COLO668 (cell line): ENCODE measurements around the gene S100A10.
A peak's percentile ranks its signal among the peaks of the same experiment; 100 is the strongest.

Experiments
- DNase-seq: peaks from one replicate; lab custom pipeline; 2025; ENCODE audit not compliant: unreplicated experiment; lab: John Stamatoyannopoulos, UW

Gene S100A10

DNA sequence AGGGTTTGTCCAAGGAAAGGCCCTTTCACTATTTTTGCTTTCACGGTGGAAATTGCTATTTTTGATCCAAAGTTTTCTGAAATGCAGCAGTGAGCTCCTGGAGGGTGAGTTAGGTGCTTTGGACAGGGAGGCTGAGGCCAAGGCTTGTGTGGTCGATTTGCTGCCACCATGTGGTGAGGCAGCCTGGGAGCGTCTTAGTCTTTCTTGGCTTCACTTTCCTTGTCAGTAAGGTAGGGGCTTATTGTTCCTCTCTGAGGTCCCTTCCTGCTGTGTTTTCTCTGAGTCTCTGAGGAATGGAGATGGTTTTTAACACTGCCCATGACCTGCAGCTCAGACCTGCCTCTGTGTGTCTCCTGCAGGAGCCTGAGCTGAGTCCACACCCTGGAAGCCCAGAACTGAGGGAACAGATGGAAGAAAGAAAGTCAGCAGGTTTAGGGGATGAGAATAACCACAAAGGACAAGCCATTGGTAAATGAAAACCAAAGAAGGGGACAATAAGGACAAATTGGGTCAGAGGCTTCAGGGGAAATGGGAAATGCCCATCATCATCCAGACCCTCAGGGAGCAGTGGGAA lies 20.1 kb upstream of the S100A10 start:
- peak; percentile 11 for DNase-seq

DNA sequence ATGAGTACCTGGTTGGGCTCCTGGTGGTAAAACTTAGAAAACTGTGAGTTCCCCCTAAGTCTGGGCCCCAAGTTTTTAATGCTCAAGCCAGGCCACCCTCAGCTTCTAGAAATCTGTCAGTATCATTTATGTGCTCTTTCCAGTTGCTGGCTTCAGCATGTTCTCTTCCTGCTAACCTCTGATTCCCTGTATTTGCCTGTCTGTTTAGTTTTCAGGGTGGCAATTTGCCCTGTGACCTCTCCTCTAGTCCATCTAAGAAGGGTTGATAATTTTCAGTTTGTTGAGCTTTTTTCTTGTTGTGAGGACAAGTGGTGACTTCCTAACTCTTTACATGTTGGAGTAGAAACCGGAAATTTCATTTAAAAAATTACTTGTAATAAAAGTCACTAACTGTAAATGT lies 16.0 kb upstream of the S100A10 start:
- no peak for DNase-seq

DNA sequence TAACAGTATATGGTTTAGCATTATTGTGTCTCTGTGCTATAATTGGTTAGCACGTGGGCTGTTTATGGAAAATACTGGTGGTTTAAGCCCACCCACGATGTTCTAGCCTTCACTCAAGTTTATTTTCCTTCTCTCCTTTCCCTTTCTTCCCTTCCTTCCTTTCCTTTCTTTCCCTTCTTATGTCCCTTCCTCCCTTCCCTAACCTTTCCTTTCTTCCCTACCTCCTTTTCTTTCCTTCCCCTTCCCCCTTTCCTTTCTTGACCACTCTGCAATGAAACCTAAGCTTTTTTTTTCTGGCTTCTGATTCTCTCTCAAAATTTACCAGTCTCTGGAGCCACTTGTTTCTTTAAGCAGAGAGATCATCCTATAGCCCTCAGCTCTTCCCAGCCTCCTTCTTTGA lies 13.4 kb upstream of the S100A10 start:
- no peak for DNase-seq

DNA sequence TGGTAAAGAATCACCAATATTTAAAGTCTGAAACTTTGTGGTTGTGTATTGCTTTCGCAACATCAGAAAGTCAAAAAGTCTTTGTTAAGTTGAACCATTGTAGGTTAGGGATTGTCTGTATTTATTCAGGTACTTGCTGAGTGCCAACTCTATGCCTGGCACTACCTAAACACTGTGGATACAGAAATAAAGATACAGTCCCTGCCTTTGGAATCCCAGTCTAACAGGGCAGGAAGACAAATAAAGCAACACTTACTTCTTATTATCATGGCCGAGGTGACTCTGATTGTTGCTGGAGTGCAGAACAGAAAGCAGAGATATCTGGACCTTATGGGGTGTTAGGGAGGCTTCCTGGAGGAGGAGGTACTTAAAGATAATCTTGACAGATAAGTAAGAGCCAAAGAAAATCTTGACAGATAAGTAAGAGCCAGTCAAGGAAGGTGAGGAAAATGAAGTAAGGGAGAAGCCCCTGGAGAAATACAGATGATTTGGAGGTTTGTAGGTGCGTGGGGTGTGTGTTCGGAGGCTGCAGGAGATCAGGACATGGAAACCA lies 11.8 kb upstream of the S100A10 start:
- DNase-seq, result no peak

DNA sequence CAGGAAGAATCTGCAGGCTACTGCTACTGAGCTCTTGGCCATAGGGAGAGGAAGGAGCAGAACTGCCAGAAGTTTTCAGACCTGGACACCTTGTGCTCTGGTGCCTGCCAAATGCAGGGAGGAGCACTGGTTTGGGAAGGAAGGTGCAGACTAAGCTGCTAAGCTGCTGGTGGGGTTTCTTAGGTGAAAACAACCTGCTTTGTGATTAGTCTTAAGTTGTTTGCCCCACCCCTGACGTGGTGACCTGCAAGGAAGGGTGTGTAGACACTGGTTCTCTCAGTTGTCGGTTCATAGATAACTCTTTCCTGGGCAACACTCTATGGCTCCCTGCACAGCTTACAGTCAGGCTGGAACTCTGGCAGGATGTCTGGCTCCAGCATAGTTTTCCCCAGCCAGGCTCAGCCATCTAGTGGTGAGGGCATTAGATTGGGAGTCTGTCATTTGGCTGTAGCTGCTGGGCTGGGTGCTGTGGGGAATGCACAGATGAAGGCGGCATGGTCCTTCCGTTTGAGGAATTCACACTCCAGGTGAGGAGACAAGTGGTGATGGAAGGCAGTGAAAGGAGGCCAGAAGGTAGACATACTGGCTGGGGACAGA lies 10.3 kb upstream of the S100A10 start:
- DNase-seq, result no peak

DNA sequence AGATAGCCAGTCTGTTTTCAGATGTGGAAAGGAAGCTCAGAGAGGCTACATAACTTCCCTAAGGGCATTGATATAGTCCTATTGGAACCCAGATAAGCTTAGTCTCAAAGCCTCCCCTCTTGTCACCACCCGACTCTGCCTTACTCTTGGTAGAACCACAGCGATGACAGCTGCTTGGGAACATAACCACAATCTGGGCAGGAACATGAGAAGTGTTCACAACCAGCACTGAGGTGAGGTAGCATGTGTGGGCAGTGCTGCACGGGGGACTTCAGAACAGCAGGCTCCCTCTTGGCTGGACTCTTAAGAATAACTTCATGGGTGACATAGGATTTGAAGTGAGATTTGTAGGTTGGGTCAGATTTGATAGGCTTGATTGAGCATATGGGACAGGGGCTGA lies 9.3 kb upstream of the S100A10 start:
- DNase-seq, result no peak

DNA sequence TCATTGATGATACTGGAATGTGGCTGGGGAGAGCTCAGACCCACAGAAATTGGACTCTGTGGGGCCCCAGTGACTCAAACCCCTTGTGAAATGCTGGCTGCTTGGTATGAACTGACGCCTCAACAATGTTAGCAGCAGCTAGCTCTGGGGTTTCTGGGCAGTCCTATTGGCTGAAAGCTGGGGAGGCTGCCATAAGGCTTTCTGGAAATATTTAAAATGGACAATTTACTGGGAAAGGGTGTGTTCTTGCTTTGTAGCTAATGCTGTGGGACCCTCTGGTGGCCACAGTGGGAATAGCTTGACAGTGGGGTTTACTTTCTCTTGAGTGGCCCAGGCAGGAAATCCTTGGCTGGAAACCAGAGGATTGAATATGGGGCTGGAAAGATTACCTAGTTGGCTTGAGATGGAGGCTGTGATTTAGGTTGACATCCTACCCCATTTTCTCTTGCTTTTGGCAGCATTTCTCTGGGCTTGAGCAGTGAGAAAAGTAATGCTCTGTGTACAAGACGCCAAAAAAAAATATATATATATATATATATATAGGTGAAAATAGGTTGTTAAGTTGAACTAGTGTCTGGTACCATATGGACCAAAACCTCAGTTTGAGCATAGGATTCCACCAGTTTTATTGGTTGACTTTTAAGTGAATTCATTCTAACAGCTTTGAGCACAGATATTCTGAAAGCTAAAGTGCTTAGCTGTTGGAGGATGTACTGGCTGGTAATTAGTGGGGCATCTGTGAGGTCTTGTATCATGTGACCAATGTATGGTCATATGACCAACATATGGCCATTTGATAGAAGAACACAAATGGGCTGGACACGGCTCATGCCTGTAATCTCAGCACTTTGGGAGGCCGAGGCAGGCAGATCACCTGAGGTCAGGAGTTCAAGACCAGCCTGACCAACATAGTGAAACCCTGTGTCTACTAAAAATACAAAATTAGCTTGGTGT lies 8.2 kb upstream of the S100A10 start:
- DNase-seq, result peak; percentile 71

DNA sequence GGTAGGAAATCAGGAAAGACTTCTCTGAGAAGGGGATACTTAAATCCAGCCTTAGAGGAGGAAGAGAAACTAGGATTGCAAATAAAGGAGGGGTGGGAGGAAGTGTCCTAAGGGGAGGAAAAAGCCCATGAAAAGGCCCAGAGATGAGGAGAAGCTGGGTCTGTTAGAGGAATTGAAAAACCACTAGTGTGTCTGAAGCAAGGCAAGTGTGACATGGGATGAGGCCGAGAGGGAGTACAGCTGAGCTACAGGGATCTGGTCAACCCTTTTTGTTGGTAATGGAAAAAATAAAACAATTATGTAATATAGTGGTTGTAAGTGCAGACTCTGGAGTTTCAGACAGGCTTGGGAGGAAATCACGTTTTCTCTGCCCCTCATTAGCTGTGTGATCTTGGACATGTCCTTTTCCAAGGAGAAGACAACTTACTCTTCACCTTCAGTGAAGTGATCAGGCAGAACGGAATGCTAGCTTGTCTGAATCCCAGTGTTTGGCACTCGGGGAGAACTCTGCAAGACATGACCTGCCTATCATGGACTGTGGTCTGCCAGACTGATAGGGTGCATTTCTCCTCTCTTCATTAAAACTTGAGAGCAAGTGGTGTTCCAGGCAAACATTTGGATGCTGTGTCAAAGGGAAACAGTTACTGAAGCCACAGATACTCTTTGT lies 7.4 kb upstream of the S100A10 start:
- no peak for DNase-seq

DNA sequence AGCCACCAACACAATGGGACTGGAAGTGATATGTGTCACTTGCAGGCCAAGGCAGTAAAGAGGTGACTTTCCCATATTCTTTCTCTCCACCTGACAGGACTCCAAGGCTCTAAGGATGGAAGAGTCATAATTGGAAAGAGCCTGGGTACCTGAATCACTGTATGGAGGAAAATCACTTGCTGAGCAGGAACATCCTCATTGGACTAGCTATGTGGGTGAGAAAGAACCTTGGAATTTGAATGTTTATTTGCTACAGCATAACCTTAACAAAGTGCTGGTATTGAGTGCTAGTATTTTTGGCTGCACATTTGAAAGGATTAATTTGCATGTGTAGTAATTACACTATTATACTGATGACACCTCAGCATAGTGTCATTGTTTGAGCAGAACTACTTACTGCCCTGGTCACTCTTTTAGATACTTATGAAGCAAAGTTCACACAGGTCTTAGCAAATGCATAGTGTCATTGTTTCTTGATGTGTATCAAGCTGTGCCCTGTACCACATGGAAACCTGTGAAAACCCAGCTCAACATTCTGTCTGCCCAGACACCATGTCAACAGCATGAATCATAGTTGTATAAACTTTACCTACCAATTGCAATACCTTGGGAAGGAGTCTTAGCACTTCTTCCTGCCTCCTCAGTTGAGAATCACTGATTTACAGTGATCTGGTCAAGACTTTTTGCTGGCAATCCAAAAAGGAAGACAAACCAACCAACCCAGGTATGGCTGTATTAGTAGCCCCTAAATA lies 5.1 kb upstream of the S100A10 start:
- DNase-seq, result no peak

DNA sequence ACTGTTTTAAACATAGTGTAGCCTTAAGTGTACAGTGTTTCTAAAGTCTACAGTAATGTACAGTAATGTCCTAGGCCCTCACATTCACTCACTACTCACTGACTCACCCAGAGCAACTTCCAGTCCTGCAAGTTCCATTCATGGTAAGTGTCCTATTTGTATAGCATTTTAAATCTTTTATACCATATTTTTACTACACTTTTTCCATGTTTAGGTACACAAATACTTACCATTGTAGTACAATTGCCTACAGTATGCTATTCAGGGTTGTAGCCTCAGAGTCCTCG lies 3.6 kb upstream of the S100A10 start:
- no peak for DNase-seq

DNA sequence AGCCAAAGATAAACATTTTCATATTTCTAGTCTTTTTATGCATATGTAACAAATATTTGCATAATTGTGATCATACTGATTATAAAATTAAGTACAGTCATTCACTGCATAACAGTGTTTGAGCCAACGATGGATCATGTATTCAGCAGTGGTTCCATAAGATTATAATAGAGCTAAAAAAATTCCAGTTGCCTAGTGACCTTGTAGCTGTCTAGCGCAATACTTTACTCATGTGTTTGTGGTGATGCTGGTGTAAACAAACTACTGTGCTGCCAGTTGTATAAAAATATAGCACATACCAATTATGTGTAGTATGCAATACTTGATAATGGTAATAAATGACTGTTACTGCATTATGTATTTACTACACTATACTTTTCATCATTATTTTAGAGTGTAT lies 2.1 kb upstream of the S100A10 start:
- DNase-seq, result no peak

DNA sequence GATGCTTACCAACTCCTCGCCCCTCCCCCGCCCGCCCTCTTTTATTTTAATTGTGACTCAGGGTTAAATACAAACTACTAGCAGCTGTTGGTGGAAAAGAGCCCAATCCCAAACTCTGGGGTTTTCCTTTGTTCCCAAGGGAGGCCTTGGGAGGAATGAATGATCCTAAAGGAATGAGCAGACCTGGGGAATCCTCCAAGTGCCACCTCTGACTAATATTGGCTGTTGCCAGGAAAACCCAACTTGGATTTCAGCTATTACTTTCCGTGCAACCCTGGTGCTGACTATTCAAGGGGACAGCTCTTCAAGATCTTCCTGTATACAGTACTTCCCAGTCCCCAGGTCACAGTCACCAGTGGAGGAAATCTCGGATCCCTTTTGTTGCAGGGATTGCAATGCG lies 1.3 kb upstream of the S100A10 start:
- DNase-seq, result no peak

DNA sequence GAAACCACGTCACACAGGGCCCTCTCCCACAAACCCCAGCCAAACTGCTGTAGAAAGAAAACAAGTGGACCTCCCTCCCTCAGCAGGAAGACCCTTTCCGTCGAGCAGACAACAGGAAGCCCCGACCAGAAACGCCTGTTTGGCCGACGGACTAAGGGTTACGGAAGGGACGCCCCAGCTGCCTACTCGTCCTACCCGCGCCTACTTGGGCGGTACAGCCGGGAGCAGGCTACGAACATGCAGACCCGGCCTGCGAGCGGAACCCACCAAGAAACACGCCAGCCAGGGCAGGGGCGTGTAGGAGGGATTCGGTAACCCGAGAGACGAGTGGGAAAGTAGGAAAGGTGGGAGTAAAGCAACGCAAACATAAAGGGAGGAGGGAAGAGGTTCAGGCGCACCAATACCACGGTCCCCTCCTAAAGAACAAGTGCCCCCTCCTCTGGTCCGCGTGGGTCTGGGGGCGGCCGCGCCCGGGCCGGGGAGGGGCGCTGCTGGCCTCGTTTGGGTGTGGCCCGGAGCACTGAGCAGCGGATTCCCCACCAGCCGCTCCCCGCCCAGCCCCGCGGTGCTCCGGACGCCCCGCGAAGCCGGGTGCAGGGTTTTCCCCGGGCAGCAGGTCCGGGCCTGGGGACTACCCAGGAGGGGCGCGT lies 450 bp downstream of the S100A10 start:
- DNase-seq, result peak; percentile 14

DNA sequence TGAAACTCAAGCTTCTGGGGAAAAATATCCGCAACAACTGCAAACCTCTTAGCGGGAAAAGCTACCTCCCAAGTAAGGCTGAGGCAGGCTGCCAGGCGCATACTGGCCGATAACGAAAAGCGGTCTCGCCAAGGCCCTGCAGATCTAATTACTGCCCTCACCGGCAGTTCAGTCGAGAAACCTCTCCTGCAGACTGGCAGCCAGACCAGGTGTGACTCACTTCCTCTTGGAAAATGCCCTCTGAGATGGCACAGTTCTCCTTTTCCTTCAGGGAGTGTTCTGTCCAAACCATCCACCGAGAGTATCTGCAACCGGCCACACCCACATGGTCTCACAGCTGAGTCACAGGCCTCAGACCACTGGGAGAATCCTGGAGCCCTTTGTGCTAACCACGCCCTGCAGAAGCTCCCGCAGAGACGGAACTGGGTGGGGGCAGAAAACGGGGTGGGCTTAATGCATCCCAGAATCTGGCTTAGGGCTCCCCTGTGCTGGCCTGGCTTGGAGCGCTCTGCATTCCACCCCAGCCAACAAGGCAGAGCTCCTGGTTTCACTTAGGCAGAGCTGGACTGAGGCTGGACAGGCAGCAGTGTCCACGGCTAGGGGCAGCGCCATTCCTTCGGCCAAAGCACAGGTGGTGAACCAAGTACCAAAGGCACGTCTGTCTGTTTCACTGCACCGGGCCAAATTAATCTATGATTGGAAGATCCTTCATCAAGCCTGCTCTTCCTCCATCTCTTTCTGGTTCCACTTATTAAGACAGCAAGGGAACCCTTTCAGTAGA lies 1.2 kb downstream of the S100A10 start:
- DNase-seq, result peak; percentile 53

DNA sequence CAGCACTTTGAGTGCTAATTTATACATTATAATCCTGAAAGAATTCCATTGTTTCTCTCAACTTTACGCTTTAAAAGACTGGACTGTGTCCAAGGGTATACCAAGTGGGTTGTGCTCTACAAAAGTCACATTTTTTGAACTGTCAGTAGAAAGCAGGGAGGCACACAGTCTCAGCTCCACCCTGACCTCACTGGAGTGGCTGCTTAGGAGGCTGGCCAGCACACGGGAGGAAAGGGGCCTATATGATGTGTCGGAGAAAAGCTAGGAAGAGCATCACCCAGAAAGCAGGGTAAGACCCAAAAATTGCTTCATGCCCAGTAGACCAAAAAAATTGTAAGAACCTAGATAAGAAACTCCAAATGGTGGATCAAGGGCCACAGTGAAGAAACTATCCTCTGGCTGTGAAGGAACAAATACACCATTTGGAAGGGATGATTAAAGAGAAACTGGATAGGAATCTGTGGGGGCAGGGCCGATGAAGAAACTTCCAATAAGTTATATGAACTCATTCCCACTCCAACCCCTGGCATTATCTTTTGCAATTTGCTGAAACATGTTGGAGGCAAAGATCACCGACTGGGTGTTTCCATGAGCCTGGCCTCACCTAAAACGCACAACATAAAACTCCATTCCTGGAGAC lies 1.9 kb downstream of the S100A10 start:
- no peak for DNase-seq

DNA sequence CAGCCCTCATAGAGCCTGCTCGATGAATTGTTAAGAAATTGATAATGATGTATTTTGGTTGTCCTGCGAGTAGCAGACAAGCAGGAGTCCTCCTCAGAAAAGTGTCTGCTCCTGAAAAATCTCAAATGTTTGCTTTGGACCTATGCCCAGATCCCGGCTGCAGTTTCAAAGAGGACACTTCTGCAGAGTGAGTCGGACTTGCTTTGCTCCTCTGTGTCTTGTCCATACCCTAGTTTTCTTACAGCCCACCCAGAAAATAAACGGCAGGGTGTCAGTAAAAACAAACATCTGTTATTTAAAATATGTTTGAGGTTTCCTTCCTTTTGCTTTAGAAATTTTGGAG lies 2.8 kb downstream of the S100A10 start:
- DNase-seq, result peak; percentile 20

DNA sequence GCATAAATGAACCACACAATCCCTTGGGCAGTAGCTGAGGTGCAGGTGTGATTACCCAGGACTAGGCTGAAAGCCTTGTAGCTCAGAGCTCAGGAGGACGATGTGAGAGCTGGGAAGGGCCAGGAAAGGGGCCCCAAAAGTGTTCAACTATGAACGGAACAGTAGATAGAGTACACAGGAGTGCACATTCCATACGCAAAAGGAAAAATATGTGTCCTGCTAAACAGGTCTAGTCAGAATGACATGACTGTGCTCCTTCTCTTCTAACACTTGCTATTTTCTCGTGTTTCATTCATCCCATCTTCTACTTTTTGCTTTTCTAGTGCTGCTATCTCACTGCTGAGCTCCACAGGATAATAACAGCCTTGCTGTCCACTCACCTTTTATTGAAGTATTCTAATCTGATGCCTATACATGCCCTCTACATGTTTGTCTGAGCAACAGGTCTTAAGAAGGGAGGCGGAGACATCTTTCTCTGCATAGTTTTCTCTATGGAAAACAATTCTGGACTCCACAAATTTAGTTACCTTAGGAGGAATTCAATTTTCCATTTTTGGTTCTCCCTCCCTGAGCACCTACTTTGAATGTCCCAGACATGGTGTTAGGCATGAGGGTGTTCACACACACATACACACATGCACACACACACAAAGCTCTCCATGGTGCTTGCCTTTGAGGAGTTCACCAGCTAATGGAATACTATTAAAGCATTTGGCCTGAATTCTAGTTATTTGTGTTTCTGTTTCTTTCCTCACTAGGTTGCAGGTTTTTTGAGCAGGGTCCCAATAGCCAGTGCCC lies 3.4 kb downstream of the S100A10 start:
- DNase-seq, result no peak

DNA sequence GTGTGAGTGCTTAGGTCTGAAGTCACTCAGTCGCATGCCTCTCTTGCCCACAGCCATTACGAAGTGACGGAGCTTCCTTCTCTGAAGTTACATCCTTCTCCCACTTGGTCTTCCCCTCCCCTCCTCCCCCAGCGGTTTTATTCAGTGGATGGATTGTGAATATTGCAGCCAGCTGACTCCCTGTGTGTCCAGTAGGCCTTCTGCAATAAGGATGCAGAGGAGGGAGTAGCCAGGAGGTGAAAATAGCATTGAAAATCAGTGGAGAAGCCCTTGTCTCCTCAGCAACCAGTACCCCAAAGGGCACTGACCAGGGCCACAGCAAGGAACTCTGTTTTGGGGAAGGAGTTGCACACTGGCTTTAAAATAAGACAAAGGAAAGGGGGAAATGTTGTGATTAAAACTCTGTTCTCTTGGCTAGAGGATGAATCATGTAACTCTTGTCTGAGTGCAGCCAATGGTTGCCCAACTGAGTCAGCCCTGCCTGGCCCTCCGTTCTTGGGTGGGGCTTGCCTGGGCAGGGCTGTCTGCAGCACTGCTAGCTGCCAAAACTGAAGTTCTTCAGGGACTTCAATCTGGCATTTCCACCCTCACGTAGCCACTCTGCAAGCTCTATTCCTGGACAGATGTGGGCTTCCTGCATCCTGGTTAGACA lies 4.3 kb downstream of the S100A10 start:
- DNase-seq, result no peak
